Measurements from ENCODE around the gene SIDT1.

DNA sequence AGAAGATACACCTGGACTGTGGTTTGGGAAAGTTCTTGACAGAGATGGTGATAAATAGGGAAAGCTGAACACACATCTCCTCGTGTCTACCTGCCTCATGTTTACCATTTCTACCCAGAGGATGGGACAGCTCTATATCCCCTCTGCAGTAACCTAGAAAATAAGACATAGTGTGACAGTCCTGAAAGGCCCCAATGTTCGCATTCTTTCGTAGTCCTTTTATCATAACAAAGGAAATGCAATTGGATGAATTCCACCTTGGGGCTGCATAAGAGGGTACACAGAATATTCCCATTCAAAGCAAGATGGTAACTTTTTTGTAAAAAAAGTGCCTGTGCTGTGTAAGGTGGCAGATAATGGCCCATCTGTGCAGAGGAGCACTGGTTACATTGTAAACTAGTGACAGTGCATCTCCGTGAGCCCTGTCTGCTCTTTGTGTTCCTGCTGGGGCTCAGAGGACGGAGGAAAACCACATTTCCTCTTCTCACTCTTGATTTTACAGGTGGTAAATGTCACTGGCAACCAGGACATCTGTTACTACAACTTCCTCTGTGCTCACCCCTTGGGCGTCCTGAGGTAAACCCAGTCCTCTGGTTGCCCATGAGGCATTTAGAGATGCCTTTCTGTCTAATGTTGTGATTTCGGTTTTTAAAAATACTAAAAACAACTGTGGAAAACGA is 74.3 kb downstream of the SIDT1 start:
- TF ChIP-seq, protein P1, sequence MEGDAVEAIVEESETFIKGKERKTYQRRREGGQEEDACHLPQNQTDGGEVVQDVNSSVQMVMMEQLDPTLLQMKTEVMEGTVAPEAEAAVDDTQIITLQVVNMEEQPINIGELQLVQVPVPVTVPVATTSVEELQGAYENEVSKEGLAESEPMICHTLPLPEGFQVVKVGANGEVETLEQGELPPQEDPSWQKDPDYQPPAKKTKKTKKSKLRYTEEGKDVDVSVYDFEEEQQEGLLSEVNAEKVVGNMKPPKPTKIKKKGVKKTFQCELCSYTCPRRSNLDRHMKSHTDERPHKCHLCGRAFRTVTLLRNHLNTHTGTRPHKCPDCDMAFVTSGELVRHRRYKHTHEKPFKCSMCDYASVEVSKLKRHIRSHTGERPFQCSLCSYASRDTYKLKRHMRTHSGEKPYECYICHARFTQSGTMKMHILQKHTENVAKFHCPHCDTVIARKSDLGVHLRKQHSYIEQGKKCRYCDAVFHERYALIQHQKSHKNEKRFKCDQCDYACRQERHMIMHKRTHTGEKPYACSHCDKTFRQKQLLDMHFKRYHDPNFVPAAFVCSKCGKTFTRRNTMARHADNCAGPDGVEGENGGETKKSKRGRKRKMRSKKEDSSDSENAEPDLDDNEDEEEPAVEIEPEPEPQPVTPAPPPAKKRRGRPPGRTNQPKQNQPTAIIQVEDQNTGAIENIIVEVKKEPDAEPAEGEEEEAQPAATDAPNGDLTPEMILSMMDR (conservative IDR thresholded peaks at IDR 0.05; ENCODE audit: low read length) = no peak
- TF ChIP-seq EZH2phosphoT487 (IDR thresholded peaks at IDR 0.05; ENCODE audit: borderline replicate concordance) = no peak
